Panc1 (cell line): Measurements from ENCODE around the gene KHDRBS1.

Source experiments
- CTCF ChIP-seq: fragments of 450-650 bp; IDR thresholded peaks from 2 replicates; pipeline ENCODE4 v1.5.1; 2017; ENCODE audit warnings: mild to moderate bottlenecking
- POLR2AphosphoS5 ChIP-seq: IDR thresholded peaks from 2 replicates; pipeline ENCODE4 v1.6.1; 2012; ENCODE audit warnings: mild to moderate bottlenecking, low read depth, low read length, moderate library complexity
- SIN3A ChIP-seq: IDR thresholded peaks from 2 replicates; pipeline ENCODE4 v1.6.1; 2012; ENCODE audit warnings: low read depth, mild to moderate bottlenecking, low read length, moderate library complexity, borderline replicate concordance; ENCODE audit not compliant: insufficient read depth

- TF ChIP-seq SIN3A (no peak), CTCF (no peak), POLR2AphosphoS5 (no peak)
Measured at GRCh38 chr1:32066489-32066873, 52.8 kb downstream of the KHDRBS1 start.
